ENCODE results near the gene SLC35E3. TPM values are rescaled to one million over a fixed set of nuclear protein-coding genes. Genes with fewer than 3 reads are reported as not detected.

SLC35E3 gene
- total RNA-seq, 2 experiments from 2014 or later, result 8.1 TPM

DNA sequence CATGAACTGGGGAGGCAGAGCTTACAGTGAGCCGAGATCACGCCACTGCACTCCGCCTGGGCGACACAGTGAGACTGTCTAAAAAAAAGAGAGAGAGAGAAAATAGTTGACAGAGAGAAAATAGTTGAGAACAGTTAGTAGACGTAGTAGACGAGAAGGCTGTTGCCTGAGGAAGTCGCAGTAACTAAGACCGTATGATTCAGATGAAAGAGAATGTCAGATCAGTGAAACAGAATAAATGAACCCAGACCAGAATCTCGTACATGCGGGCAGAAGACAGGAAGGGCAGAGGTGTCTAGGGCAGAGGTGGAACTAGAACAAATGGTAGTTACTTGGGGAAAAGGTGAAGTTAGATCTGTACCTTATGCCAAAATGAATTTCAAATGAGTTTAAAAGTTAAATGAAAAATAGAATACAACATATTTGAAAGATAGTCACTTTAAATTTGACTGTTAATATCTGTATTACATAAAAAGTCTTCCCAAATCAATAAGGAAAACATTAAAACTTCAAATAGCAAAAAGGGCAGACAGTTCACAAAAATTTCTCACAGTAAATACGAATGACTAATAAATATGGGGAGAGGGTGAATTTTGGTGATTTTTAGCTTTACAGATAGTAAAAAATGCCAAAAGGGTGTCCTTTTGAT is 79.7 kb downstream of the SLC35E3 start:
- Mint-ChIP-seq H3K36me3 (ENCODE audit: low read depth) (peaks cover 58% of the 10 kb centered on the region), H3K4me3 (no peak overlapping the region), H3K27ac (no peak overlapping the region), H3K27me3 (no peaks in the 10 kb centered on the region), H3K4me1 (peaks cover 30% of the 10 kb centered on the region), H3K9me3 (no peaks in the 10 kb centered on the region)
- ChIA-PET POLR2A (interaction anchor here (1.1 kb wide), 1 partner anchor 10 kb away, joined by 3 read pairs; no protein-coding TSS in a partner anchor), CTCF (interaction anchor here (1.5 kb wide), 1 partner anchor 9 kb away, joined by 3 read pairs; no protein-coding TSS in a partner anchor)
- no peak for DNase-seq

- Mint-ChIP-seq H3K36me3 (ENCODE audit: low read depth) (peaks cover 64% of the 10 kb centered on the region), H3K27ac (no peak overlapping the region), H3K27me3 (no peaks in the 10 kb centered on the region), H3K4me1 (peaks cover 21% of the 10 kb centered on the region), H3K9me3 (no peaks in the 10 kb centered on the region), H3K4me3 (no peak overlapping the region)
- POLR2A ChIA-PET, result interaction anchor here (0.5 to 0.8 kb wide), 2 partner anchors 10 to 136 kb away, joined by 3 to 4 read pairs; no protein-coding TSS in a partner anchor
- no peak for DNase-seq
- CTCF ChIA-PET, result interaction anchor here (0.6 to 1.5 kb wide), 5 partner anchors 8 to 25 kb away, joined by 3 to 7 read pairs (median 4); no protein-coding TSS in a partner anchor
Observed at GRCh38 chr12:68827895-68828671, 82.1 kb downstream of the SLC35E3 start.

- ChIA-PET CTCF (interaction anchor here (0.6 to 1.5 kb wide), 5 partner anchors 8 to 25 kb away, joined by 3 to 7 read pairs (median 4); no protein-coding TSS in a partner anchor), POLR2A (interaction anchor here (0.8 kb wide), 1 partner anchor 11 kb away, joined by 4 read pairs; no protein-coding TSS in a partner anchor)
- no peak for DNase-seq
- H3K36me3 Mint-ChIP-seq (ENCODE audit: low read depth), result peaks cover 61% of the 10 kb centered on the region
- no peaks in the 10 kb centered on the region for H3K27me3 Mint-ChIP-seq
- H3K4me3 Mint-ChIP-seq, result no peak overlapping the region
- peaks cover 17% of the 10 kb centered on the region for H3K4me1 Mint-ChIP-seq
- H3K27ac Mint-ChIP-seq, result no peak overlapping the region
- H3K9me3 Mint-ChIP-seq, result no peaks in the 10 kb centered on the region
Observed at GRCh38 chr12:68828672-68829068, 82.7 kb downstream of the SLC35E3 start.

Other genes starting within 250 kb of the SLC35E3 start
- gene RAP1B, start 135.3 kb upstream of the SLC35E3 start, total RNA-seq, result 100 to 1,000 TPM; 223 to 284 TPM
- 100 to 1,000 TPM in 1 of 2 experiments, 10 to 100 TPM in 1; 82.0 to 100 TPM for gene NUP107, start 59.2 kb upstream of the SLC35E3 start, total RNA-seq
- 100 to 1,000 TPM; 207 to 214 TPM for gene MDM2, start 62.0 kb downstream of the SLC35E3 start, total RNA-seq
- under 1 TPM; 0.27 to 0.87 TPM for gene CPM, start 187.0 kb downstream of the SLC35E3 start, total RNA-seq